HG02973 (cell line): ENCODE measurements around the gene FGD4.

Experiments used
- ATAC-seq: cut with Tn5 transposase; IDR thresholded peaks from one replicate; pipeline ENCODE4 v1.9.1; 2021; ENCODE audit warnings: moderate library complexity; ENCODE audit not compliant: unreplicated experiment

FGD4 gene

GRCh38 chr12:32402946-32403345, 3.6 kb downstream of the FGD4 start:
- ATAC-seq, result no peak

DNA sequence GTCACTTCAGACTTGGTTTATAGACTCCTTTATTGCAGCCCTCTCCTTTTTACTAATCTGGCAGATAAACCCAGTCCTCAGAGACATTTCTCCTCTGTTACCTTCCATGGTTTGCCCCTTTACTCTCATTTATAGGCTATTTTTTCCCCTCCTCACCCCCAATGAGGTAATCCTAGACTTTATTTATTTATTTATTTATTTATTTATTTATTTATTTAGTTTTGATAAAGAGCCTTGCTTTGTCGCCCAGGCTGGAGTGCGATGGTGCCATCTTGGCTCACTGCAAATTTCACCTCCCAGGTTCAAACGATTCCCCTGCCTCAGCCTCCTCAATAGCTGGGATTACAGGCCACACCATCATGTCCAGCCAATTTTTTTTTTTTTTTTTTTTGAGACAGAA, 8.4 kb downstream of the FGD4 start:
- ATAC-seq, result no peak

DNA sequence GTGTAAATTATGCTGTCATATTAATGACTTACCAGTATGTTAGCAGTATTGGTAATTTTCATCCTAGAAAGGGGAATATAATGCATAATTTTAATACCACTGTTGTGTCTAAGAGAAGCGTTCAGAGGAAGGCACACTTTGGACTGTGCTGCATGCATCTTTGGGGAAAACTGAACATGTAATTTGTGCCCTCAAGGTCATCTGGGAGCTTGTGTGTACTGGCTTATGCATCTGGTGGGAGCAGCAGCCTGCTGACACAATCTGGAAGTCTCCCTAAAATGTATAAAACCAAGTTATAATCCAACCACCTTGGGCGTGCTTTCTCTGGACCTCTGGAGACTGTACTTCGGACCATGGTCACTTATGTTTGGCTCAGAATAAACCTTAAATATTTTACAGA, 14.1 kb downstream of the FGD4 start:
- ATAC-seq, result no peak

GRCh38 chr12:32418221-32418620, 18.9 kb downstream of the FGD4 start:
- no peak for ATAC-seq

GRCh38 chr12:32418903-32419519, 19.7 kb downstream of the FGD4 start:
- ATAC-seq, result no peak

GRCh38 chr12:32419520-32419960, 20.2 kb downstream of the FGD4 start:
- ATAC-seq, result no peak

DNA sequence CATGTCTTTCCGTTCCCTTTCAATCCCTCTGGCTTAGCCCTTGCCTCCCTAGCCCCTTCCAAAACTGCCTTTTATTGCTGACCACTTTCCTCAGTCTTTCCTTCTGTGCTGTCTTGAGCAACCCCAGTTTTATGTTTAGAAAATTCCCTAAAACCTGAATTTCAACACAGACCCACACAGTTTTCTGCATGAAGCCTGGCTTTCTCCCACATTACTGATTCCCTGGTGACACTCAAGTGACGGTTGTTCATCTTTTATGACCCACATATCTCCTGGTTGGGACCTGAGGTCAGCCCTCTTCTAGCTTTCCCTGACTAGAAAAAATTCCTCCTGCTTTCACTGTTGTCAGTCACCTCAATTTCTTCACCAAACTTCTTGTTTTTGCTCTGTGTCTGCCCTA, 21.0 kb downstream of the FGD4 start:
- no peak for ATAC-seq

GRCh38 chr12:32423559-32423958, 24.2 kb downstream of the FGD4 start:
- no peak for ATAC-seq

DNA sequence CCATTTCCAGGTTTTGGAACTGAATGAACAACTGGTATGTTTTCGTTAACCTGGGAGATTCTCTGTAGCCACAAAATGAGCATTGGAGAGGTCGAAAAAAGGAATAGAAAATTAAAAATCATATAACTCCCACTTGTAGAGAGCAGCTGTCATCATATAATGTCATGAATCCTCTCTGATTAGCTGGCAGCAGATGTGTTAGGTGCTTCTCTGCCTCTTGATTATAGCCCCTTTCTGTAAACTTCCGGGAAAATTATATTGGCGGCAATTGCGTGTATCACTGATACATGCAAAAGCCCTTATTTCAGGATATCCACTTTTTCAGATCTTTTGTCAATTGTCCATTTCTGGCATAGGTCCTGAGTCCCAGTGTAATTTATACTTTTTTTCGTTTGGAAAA, 31.7 kb downstream of the FGD4 start:
- no peak for ATAC-seq

GRCh38 chr12:32435921-32436705, 36.8 kb downstream of the FGD4 start:
- ATAC-seq, result no peak

DNA sequence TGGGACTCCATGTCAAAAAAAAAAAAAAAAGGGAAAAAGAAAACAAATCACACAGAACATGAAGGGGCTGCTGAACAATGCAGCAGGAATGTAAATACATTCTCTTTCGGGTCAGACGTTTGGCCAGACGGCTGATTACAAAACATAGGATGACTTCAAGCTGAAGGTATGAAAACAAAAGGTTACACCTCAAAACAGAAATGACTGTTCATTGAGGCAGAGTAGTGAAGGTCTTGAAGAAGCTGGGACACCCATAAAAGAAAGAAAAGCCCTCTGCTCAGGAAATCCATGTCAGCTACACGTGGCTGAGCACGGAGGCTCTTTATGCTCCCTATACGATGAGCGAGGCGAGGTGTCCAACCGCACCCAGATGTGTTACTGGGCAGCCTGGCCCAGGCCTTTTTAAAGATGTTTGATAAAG, 37.7 kb downstream of the FGD4 start:
- ATAC-seq, result no peak

- ATAC-seq, result no peak
These were observed 40.9 kb downstream of the FGD4 start for GRCh38 chr12:32440120-32440865.

DNA sequence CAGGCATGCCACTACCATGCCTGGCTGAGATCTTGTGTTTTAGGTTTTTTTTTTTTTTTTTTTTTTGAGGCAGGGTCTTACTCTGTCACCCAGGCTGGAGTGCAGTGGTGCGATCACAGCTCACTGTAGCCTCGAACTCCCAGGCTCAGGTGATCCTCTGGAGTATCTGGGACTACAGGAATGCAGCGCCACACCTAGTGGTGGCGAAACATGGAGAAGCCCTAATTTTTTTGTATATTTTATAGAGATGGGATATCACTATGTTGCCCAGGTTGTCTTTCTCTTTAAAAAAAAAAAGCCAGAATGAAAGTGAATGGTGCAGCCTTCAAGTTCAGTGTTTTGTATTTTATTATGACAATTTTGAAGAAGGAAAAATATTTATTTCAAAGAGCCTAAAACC, 44.1 kb downstream of the FGD4 start:
- ATAC-seq, result no peak

DNA sequence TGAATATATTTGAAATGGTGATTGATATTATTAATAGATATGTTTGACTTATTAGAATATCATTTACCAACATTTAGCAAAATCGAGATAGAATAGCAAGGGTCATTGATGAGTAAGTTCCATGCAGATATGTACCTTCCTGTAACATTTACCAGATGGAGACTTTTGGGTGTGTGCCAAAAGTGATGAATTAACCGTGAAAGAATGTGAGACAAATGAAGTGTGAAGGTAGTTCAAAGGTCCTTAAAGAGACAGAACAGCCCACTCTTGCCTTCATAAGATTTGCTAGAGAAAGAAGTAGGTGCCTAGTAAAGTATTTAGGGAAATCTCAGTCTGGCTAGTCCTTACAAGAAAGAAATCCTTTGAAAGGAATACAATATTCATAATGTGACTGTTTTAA, 45.5 kb downstream of the FGD4 start:
- no peak for ATAC-seq

DNA sequence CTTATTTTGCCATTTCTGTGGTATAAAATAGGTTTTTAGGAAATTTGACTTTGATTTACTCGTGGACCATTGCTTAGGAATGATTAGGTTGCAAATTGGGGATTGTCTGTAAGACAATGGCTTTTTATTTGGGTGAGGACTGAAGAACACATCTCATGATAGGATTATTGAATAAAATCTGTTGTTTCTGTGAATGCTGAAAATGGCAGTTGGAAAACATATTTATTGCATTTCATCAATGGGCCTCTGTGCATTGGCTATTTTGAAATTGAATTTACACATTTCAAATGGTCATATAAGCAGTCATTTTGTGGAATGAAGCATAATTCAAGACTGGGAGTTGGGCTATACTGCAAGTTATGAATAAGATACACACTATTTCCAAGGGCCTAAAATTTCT, 46.0 kb downstream of the FGD4 start:
- no peak for ATAC-seq

- ATAC-seq, result no peak
These were observed 47.2 kb downstream of the FGD4 start for GRCh38 chr12:32446316-32447119.

DNA sequence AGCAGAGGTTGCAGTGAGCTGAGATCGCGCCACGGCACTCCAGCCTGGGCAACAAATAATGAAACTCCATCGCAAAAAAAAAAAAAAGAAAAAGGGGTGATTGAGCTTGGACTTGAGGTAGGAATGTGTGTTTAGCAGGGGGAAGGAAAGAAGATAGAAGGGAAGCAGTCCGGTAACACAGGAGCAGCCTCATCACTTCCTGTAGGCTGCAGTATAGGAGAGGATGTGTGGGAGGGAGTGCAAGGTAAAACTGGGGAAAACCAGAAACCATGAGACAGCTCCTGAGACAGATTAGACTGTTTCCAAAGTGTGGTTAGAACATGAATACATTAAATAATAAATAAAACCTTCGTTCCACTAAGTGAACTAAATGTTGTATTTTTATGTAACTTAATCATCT, 49.2 kb downstream of the FGD4 start:
- no peak for ATAC-seq

GRCh38 chr12:32450363-32450762, 51.0 kb downstream of the FGD4 start:
- ATAC-seq, result no peak

DNA sequence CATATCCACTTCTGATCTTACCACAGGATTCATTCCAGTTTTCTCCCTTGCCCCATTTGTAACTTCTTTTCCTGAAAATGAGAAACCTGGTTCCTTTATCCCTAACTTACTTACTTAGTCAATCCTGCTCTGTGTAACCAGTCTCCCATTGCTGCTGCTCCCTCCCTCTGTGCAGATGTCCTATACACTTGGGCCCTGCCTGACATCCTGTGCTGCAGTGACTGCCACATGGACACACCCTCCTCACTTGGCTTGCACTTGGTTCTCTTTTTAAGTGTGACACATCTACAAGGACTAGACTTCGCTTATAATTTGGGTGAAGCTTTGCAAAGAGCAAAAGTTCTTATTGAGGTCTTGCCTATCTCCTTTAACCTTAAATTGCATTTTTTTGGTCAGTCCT, 51.4 kb downstream of the FGD4 start:
- no peak for ATAC-seq

- ATAC-seq, result no peak
These were observed 52.5 kb downstream of the FGD4 start for GRCh38 chr12:32451816-32452215.

GRCh38 chr12:32454075-32454474, 54.7 kb downstream of the FGD4 start:
- no peak for ATAC-seq
